Hematopoietic multipotent progenitor cell treated with erythropoietin and hydrocortisone succinate and interleukin-3 and kit ligand, for 17 days (in vitro differentiated cells): ENCODE measurements around the gene RBM42.
A peak's percentile ranks its signal among the peaks of the same experiment; 100 is the strongest.
"Not testable (repeated sequence)": the region's sequence is repeated elsewhere in the genome, so short reads cannot be mapped to it uniquely, and the experiment has no call there.

ENCODE experiments used
- DNase-seq: peaks from one replicate; pipeline ENCODE4 v3.0.0-alpha.2; 2015; ENCODE audit warnings: low spot score

Gene RBM42, protein sequence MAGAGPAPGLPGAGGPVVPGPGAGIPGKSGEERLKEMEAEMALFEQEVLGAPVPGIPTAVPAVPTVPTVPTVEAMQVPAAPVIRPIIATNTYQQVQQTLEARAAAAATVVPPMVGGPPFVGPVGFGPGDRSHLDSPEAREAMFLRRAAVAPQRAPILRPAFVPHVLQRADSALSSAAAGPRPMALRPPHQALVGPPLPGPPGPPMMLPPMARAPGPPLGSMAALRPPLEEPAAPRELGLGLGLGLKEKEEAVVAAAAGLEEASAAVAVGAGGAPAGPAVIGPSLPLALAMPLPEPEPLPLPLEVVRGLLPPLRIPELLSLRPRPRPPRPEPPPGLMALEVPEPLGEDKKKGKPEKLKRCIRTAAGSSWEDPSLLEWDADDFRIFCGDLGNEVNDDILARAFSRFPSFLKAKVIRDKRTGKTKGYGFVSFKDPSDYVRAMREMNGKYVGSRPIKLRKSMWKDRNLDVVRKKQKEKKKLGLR

DNA sequence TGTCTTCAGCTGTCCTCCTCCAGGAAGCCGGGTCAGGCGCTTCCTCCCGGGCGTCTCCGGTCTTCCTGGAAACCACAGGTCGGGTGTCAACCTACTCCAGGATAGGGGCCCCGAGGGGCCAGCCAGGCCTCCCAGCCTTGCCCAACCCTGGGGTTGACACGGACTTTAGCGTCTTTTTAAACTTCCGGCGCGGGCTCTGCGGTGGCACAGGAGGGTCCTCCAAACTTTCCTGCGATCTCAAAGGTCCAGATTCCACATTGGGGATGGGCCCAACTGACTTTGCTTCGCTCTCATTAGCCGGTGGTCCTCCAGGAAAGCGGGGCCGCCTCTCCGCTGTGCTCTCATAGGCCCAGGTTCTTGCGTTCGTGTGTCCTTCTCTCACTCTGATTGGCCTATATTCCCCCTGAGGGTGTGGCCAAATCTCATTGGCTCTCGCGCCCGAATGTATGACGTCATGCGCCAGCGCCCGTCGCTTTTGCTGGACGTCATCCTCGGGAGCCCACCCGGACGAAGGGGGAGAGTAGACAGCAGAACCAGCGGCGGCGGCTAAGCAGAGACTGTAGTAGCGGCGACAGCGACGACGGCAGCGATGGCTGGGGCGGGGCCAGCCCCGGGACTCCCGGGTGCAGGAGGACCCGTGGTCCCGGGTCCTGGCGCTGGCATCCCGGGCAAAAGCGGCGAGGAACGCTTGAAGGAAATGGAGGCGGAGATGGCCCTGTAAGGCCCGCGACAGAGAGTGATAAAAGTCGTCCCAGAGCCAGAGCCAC, at the start of gene RBM42:
TSS of gene RBM42 (plus strand) at position 472 of the 767 bp plus-strand sequence. CDS start at position 590, 118 bp downstream.
- peak; percentile 98 for DNase-seq

DNA sequence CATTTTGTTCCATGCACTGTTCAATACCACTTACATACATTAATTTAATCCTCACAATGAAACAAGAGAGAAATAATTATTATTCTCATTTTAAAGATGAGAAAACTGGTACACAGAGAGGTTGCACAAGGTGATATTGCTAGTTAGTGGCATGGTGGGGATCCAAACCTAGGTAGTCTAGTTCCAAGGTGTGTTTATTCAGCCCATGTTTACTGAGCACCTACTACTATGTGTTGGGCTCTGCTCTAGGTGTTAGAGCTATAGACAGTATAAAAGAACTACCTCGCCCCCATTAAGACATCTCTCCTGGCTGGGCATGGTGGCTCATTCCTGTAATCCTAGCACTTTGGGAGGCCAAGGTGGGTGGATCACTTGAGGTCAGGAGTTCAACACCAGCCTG, 46.1 kb upstream of the RBM42 start:
- DNase-seq, result no peak

DNA sequence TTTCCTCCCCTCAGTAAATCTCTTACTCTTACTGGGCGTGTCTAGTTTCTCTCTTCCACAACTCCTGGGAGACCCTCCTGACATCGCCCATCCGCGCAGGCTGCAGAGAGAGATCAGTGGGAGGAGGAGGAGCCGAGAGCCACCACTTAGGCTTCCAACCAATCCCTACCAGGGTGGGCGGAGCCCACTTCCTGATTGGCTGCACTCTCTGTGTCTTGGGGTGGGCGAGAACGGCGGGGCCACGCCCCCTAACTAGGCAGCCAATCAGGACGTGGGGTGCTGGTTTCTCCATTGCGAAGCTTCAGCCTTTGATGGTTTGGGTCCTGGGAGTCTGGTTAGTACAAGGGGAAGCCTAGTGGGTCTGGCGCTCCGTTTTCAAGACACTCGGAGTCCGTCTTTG, 43.0 kb upstream of the RBM42 start, which contains the start of gene PMIS2:
TSS of gene PMIS2 (plus strand) at position 326 of the 400 bp plus-strand sequence. CDS start 87 bp downstream, outside the sequence.
- peak; percentile 13 for DNase-seq

DNA sequence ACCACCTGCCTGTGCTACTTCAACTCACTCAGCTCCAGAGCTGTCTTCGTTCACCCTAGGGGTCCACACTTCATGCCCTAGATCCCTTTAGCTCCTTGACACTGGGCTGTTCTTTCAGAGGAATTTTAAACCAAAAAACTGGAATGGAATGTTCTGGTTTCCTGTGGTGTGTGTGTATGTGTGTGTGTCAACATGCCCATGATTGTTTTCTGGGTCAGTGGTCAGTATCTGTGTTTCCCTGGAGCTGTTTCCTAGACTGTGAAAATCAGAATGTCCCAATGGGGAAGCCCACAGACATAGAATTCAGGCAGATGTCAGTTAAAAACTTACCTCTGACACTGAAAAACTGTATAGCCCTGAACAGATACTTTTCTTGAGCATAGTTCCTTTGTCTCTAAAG, 41.5 kb upstream of the RBM42 start:
- no peak for DNase-seq

- no peak for DNase-seq
Measured at GRCh38 chr19:35590875-35591274, 38.0 kb upstream of the RBM42 start.

DNA sequence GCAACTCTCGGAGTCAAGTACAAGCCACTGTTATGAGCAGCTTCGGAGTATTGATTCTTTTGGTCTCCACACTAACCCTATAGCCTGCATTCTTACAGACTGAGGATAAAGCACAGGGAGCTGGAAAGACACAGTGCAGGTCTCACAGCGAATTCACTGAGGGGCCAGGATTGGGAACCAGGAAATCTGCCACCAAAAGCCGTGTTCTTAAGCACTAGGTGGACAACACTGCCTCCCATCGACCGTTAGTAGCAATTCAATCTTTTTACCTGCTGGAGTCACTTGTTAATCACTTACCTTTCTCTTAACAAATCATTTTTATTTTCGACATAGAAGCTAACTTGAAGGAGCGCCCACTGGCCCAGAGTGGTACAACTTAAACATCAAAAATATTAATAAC, 36.6 kb upstream of the RBM42 start:
- peak; percentile 29 for DNase-seq

DNA sequence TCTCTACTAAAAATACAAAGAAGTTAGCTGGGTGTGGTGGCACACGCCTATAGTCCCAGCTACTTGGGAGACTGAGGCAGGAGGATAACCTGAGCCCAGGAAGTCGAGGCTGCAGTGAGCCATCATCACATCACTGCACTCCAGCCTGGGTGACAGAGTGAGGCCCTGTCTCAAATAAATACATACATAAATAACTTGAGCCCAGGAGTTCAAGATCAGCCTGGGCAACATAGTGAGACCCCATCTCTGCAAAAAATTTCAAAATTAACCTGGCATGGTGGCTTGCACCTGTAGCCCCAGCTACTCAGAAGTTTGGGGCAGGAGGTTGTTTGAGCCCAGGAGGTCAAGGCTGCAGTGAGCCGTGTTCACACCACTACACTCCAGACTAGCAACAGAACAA, 33.8 kb upstream of the RBM42 start:
- not testable (repeated sequence) for DNase-seq

- no peak for DNase-seq
Measured at GRCh38 chr19:35595928-35596327, 32.9 kb upstream of the RBM42 start.

DNA sequence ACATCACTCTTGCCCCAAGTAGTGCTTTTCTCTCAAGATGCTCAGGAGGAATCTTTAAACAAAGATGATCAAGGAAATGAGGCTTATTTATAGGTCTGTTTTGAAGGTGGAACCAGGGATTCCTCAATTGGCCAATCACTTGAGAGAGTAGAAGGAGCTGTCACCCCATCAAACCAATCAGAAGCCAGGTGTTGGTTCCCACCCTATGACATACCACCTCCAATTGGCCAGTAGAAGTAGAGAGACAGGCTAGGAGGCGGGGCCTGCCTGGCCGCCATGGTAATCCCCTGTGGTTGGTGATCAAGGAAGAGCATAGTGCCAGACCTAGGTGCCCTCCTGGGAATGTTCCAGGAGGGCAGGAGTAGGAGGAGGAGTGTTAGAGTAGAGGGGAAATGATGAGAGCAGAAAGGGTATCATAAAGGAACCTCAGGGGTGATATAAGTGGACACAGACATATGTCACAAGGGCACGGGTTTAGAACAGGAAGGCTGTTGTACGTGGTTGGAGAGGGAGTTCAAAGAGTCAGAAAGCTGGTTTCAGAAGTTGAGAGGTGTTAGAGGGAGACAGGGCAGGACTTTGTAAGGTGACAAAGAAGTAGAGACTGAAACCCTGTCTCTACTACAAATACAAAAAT, 32.4 kb upstream of the RBM42 start:
- DNase-seq, result no peak

GRCh38 chr19:35601971-35602370, 26.9 kb upstream of the RBM42 start:
- DNase-seq, result no peak

DNA sequence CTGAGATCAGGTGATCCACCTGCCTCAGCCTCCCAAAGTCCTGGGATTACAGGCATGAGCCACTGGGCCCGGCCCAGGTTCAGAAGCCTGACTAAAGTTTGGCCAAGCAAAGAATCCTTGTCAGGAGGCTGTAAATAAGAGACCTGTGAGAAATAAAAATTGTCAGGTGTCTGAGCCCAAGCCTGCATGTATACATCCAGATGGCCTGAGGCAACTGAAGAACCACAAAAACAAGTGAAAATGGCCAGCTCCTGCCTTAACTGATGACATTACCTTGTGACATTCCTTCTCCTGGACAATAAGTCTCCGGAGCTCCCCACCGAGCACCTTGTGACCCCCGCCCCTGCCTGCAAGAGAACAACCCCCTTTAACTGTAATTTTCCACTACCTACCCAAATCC, 24.4 kb upstream of the RBM42 start:
- DNase-seq, result not testable (repeated sequence)

GRCh38 chr19:35607170-35607569, 21.7 kb upstream of the RBM42 start:
- DNase-seq, result not testable (repeated sequence)

DNA sequence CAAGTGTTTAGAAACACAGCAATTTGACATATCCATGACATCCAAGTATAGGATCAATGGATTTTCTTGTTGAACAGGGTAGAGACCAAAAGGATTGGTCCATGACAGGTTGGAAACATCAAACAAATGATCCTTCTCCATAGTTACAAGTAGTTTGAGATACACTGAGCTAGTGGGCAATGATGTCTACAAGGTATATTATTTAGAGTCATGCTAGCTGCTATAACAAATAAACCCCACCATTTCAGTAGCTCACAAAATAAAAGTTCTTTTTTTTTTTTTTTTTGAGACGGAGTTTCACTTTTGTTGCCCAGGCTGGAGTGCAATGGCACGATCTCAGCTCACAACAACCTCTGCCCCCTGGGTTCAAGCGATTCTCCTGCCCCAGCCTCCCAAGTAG, 21.2 kb upstream of the RBM42 start:
- no peak for DNase-seq

DNA sequence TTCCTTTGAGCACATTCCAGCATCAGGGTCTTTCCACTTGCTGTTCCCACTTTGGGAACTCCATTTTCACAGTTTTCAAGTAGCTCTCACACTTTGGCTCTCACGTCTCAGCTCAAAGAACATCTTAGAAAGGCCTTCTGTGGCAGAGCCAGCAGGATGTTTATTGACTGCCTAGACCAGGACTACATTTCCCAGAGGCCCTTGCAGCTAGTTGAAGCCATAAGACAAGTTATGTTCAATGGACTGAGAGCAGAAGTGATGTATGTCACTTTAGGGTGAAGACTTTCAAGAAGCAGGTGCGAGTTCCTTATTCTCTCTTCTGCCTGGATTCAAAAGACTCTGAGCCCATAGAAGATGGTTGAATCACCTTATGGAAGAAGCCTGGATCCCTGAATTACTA, 20.6 kb upstream of the RBM42 start:
- DNase-seq, result no peak

DNA sequence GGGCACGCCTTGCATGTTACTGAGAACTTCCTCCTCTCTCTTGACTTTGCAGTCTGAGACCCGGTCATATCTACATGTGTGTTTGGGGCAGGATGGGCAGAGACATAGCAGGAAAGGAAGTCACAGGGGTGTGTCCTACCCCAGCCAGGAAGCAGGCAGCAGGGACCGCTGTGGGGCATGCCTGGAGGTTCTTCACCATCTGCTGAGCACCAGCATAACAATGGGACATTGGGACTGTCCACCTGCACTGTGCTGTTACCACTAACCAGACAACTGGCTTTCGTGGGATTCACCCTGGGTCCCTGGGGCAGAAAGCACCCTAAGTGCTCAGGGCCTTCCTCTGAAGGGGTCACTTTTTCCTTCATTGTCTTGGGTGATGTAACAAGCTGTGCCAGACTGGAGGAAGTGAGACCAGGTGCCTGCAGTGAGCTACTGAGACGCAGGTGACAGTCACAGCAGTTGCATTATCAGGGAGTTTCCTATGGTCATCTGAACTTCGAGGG, 18.9 kb upstream of the RBM42 start:
- no peak for DNase-seq

GRCh38 chr19:35612224-35612558, 16.6 kb upstream of the RBM42 start:
- DNase-seq, result no peak

DNA sequence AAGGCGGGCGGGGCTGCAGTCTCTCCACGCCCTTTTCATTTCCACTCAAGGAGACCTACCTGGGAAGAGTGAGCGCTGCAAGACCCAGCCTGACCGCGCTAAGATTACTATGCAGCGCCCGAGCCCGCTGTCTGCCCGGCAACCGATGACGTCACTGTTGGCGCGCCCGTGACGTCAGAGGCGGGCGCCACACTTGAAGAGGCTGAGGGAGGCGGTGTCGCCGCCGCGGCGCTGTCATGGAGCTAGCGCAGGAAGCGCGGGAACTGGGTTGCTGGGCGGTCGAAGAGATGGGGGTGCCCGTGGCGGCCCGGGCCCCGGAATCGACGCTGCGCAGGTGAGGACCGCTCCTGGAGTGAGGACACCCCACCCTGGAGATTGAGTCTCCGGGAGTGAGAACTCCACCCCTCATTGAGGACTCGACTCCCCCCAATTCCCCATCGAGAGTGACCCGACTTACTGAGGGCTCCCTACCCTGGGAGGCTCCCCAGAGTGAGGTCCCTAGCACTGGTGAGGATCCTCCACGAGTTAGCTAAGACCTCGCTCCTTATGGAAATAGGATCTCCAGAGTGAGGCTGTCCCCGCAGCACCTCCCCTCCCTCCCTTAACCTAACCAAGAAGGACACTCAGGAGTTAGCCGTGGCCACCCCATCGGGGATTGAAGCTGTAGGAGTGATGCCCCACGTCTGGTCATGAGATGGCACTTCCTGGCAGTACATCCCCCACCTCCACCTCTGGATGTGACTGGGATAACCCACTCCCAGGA, 16.1 kb upstream of the RBM42 start, which contains the start of gene HAUS5:
TSS of gene HAUS5 (plus strand) at position 177 of the 763 bp plus-strand sequence. CDS start at position 237, 60 bp downstream.
- DNase-seq, result peak; percentile 92

DNA sequence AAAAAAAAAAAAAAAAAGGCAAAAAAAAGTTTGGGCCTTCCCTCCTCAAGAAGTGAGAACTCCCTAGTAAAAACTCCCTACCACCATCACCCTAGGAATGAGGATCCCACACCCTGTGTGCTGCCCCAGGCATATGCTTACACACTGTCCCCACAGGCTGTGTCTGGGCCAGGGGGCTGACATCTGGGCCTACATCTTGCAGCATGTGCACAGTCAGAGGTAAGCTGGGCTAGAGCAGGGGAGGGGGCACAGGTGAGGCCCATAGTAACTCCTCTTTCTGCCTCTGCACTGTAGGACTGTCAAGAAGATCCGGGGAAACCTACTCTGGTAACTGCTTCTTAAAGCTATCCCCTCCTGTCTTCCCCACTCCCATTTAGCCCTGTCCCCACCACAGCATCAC, 15.3 kb upstream of the RBM42 start:
- no peak for DNase-seq

- no peak for DNase-seq
Measured at GRCh38 chr19:35615036-35615435, 13.8 kb upstream of the RBM42 start.

DNA sequence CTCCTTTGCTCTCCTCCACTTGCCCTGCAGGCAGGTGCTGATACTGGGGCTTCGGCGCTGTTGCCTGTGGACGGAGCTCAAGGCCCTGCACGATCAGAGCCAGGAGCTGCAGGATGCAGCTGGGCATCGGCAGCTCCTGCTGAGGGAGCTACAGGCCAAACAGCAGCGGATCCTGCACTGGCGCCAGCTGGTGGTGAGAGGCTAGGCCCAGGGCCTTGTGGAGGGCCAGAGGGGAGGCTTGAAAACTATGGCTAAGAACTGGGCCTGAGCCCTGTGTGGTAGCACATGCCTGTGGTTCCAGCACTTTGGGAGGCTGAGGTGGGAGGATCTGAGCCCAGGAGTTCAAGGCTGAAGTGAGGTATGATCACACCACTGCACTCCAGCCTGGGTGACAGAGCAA, 10.0 kb upstream of the RBM42 start:
- DNase-seq, result no peak

DNA sequence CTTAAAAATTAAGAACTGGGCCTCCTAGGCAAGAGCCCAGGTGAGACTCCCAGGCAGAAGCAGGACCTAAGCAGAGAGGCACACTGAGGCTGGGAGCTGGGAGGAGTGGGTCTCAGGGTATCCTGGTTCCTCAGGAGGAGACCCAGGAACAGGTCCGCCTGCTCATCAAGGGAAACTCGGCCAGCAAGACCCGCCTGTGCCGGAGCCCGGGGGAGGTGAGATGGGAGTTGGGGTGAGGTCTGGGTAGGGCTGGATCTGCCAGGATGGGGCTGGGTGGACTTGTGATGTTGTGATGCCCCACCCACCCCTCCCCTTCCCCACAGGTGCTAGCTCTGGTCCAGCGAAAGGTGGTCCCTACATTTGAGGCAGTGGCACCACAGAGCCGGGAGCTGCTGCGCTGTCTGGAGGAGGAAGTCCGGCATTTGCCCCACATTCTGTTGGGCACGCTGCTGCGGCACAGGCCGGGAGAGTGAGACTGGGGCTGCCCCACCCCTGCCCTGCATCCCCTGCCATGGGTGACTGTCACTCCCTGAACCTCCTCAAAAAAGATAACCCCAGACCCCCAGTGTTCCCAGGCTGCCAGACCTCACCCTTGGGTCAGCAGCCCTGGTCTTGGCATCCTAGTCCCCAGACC, 9.4 kb upstream of the RBM42 start:
- no peak for DNase-seq
